ENCODE data around the gene RNF133.

GRCh38 chr7:122746948-122747347, 48.0 kb upstream of the RNF133 start:
- TF ChIP-seq CTCF (IDR thresholded peaks at IDR 0.05; ENCODE audit: low read depth, low read length) (no peak), EZH2phosphoT487 (IDR thresholded peaks at IDR 0.05; ENCODE audit: low read depth) (no peak)
